Muscle layer of duodenum (tissue), 2 donors: ENCODE results near the gene RTN4R.
"Not testable (repeated sequence)": the region's sequence is repeated elsewhere in the genome, so short reads cannot be mapped to it uniquely, and the experiment has no call there.

Experiments
- H3K27ac ChIP-seq: one replicate; pipeline ENCODE4 v1.7.0; 2013; ENCODE audit warnings: mild to moderate bottlenecking, low read length
- H3K27me3 ChIP-seq: one replicate; pipeline ENCODE4 v1.7.0; 2013; ENCODE audit warnings: low read depth, mild to moderate bottlenecking, control low read depth, low read length
- H3K36me3 ChIP-seq, 2 donors: one replicate each; pipeline ENCODE4 v1.7.0; 2013; ENCODE audit warnings: low read length in 2 of 2, control low read depth in 1 of 2, mild to moderate bottlenecking in 1 of 2; ENCODE audit not compliant: insufficient read depth in 2 of 2, control insufficient read depth in 1 of 2
- H3K4me1 ChIP-seq, 2 donors: one replicate each; pipeline ENCODE4 v1.7.0; 2013; ENCODE audit warnings: low read length in 2 of 2, mild to moderate bottlenecking in 2 of 2, control low read depth in 1 of 2, moderate library complexity in 1 of 2; ENCODE audit not compliant: insufficient read depth in 2 of 2, control insufficient read depth in 1 of 2
- H3K4me3 ChIP-seq, 2 donors: one replicate each; pipeline ENCODE4 v1.7.0; 2013; ENCODE audit warnings: low read length in 2 of 2, low read depth in 1 of 2, mild to moderate bottlenecking in 1 of 2
- H3K9me3 ChIP-seq, 2 donors: one replicate each; pipeline ENCODE4 v1.7.0; 2013; ENCODE audit warnings: low read length in 2 of 2, control low read depth in 1 of 2, mild to moderate bottlenecking in 1 of 2; ENCODE audit not compliant: control insufficient read depth in 1 of 2
- donor health status: healthy.

The RTN4R gene

GRCh38 chr22:20311249-20312062, 43.3 kb upstream of the RTN4R start:
- not testable (repeated sequence) for H3K27me3 ChIP-seq, H3K4me1 ChIP-seq, H3K9me3 ChIP-seq, H3K36me3 ChIP-seq, H3K27ac ChIP-seq, H3K4me3 ChIP-seq

GRCh38 chr22:20310773-20311172, 42.7 kb upstream of the RTN4R start:
- H3K36me3 ChIP-seq, H3K9me3 ChIP-seq, H3K4me3 ChIP-seq, H3K27me3 ChIP-seq, H3K27ac ChIP-seq, H3K4me1 ChIP-seq: not testable (repeated sequence)

GRCh38 chr22:20310180-20310579, 42.1 kb upstream of the RTN4R start:
- not testable (repeated sequence) for H3K4me3 ChIP-seq, H3K27me3 ChIP-seq, H3K4me1 ChIP-seq, H3K27ac ChIP-seq, H3K9me3 ChIP-seq, H3K36me3 ChIP-seq

GRCh38 chr22:20308806-20309650, 40.9 kb upstream of the RTN4R start:
- H3K9me3 ChIP-seq, H3K36me3 ChIP-seq, H3K27ac ChIP-seq, H3K4me1 ChIP-seq, H3K4me3 ChIP-seq, H3K27me3 ChIP-seq: not testable (repeated sequence)

- H3K27ac ChIP-seq, H3K4me1 ChIP-seq, H3K36me3 ChIP-seq, H3K4me3 ChIP-seq, H3K9me3 ChIP-seq, H3K27me3 ChIP-seq: not testable (repeated sequence)
Observed at GRCh38 chr22:20307448-20308447, 39.6 kb upstream of the RTN4R start.

GRCh38 chr22:20306646-20307447, 38.7 kb upstream of the RTN4R start:
- not testable (repeated sequence) for H3K27ac ChIP-seq, H3K9me3 ChIP-seq, H3K4me3 ChIP-seq, H3K4me1 ChIP-seq, H3K27me3 ChIP-seq, H3K36me3 ChIP-seq

GRCh38 chr22:20305894-20306645, 38.0 kb upstream of the RTN4R start:
- Histone ChIP-seq H3K4me1 (no peaks in the 10 kb centered on the region), H3K27me3 (no peaks in the 10 kb centered on the region), H3K9me3 (no peaks in the 10 kb centered on the region), H3K27ac (no peak overlapping the region), H3K36me3 (no peaks in the 10 kb centered on the region), H3K4me3 (no peak overlapping the region)

GRCh38 chr22:20305230-20305893, 37.2 kb upstream of the RTN4R start:
- H3K4me1 ChIP-seq, H3K9me3 ChIP-seq, H3K27ac ChIP-seq, H3K36me3 ChIP-seq, H3K27me3 ChIP-seq, H3K4me3 ChIP-seq: not testable (repeated sequence)

- no peaks in the 10 kb centered on the region for H3K27me3 ChIP-seq
- H3K36me3 ChIP-seq: no peaks in the 10 kb centered on the region
- peaks cover 0 to 6% of the 10 kb centered on the region in 2 donors for H3K4me1 ChIP-seq
- no peak overlapping the region for H3K4me3 ChIP-seq
- H3K9me3 ChIP-seq: no peaks in the 10 kb centered on the region
- H3K27ac ChIP-seq: no peak overlapping the region
Observed at GRCh38 chr22:20304646-20305045, 36.5 kb upstream of the RTN4R start.

GRCh38 chr22:20303229-20303534, 35.1 kb upstream of the RTN4R start:
- not testable (repeated sequence) for H3K36me3 ChIP-seq, H3K27ac ChIP-seq, H3K4me1 ChIP-seq, H3K9me3 ChIP-seq, H3K27me3 ChIP-seq, H3K4me3 ChIP-seq
